HG03095 (cell line): ENCODE data around the gene DUSP7.

ENCODE experiments used
- ATAC-seq: cut with Tn5 transposase; IDR thresholded peaks from one replicate; pipeline ENCODE4 v1.9.1; 2021; ENCODE audit warnings: moderate library complexity; ENCODE audit not compliant: unreplicated experiment

Gene DUSP7

DNA sequence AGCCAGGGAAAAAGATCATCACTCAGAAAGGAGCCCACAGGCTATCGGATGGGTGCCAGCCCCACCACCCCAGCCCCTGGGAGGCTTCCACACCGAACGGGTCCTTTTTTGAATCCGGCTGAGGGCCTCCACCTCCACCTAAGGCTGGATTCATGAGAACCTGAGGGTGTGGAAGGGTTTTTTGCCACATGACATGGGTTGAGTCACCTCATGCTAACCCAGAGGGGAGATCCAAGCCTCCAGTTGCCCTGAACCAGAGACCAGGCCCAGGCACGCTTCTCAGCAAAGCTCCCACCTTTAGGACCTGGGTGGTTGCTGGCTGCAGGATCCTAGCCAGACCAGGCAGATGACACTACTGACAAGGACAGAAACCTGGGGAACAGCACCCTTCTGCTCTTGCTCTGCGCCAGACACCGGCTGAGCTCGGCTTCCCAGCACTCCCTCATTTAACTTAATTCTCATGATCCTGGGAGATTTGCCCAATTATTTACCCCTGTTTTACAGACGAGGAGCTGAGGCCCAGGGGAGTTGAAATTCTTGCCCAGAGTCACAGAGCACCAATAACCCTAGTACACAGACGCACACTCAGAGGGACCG lies 25.6 kb downstream of the DUSP7 start:
- ATAC-seq: no peak

DNA sequence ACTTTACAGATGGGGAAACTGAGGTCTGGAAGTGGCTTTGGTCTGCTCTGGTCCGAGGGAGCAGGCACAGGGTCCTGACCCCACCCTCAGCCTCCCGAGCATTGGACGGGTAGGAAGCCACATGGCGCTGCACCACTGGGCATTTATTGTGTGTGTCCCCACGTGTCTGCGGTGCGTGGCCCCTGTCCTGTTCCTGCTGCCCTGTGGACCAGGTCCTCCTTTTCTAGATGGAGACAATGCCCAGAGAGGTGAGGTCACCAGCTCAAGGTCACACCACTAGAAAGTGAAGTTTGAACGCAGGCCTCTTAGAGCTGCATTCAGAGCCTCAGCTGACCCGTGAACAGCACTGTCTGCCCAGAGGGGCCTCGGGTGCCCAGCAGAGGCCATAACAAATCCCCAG lies 26.8 kb downstream of the DUSP7 start:
- no peak for ATAC-seq

DNA sequence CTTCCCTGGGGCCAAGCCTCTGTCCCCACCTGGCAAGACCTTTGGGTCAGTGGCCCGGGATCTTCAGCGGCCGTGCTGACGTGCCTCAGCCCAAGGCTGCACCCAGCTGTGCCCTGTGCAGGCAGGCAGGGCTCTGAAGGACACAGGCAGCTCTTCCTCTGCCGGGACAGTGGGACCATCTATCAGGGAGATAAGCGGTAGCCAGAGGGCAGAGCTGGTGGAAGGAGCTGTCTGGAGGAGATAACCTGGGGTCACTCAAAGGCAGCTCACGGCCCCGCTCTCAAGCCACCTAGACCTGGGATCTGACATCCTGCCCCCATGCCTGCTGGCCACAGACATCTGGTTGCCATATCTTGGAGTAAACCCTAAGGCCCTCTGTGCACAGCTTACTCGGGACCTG lies 27.3 kb downstream of the DUSP7 start:
- ATAC-seq: no peak

DNA sequence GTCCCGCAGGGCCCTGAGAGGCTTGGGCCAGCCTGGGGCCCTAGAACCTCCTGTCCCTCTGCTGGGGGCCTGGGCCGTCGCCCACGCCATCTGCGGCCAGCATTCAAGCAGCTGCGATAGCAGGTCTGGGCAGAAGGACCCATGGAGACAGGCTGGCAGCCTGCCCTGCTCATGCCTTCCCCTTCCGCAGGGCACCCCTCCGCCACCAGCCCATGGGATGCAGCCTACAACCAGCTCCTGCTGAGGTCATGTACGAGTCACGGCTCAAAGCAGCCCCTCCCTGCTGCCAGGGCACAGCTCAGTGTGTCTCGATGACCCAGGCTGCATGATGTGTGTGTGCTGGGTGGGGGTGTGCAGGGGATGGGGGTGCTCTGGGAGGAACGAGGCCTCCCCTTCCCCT lies 27.8 kb downstream of the DUSP7 start:
- ATAC-seq: no peak

DNA sequence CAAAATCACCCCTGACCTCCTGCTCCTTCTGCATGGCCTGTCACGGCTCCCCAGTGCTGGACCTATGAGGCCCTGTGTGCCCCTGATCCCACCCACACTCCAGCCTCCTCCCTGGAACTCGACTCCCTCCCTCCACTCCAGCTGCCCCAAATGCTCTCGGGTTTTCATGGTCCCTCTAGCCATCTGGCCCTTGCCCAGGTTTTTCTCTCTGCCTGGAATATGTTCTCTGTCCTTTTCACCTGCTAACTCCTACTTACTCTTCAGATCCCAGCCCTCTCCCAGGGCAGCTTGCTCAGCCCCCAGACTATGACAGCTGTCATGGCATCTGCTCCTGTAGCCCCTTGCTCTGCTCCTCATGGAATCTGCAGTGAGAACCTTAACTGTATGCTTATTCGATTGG lies 30.3 kb downstream of the DUSP7 start:
- ATAC-seq: no peak

DNA sequence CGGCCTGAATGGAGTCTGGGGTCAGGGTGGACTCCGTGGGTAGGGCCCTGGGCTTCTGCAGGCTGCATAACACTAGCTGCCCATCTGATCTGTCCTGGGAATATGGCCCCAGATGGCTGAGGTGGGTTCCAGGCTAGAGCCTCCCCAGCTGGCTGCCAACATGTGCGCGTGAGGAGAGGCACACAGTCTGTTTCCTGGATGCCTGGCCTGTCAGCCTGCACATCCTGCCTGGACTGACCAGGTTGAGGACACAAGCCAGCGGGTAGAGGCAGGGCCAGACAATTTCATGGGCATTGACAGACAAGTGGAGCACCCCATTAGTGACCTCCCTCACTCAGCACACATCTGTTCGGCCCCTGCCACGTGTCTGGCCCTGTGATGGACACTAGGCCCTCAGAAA lies 30.9 kb downstream of the DUSP7 start:
- ATAC-seq: no peak

DNA sequence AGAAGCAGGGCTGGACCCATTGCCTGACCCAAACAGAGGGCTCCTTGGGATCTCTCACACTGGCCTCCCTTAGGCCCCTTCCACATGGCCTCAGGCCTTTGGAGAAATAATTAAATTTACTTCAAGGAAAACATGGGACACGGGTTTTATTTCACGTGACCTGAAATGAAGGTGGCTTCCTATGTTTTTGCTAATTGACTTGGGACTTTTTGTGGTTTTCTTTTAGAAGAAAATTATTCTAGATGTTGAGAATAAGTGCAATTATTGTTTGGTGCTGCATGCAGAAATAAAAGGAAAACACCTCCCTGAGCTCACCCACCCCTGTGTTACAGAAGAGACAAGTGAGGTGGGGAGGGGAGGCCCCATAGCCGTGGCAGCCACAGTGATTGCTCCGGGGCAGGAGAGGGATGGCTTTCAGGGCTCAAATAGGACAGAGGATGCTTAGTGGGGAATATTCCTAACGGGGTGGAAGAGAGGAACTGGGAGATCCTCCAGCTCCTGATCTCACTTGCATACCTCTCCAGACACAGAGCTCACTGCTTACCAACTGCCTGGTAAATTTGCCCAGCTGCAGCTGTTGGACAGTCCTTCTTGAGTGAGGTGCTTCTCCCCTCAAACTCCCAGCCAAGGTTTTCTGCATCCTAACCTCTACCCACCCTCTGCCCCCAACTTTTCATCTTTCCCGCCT lies 31.5 kb downstream of the DUSP7 start:
- no peak for ATAC-seq

DNA sequence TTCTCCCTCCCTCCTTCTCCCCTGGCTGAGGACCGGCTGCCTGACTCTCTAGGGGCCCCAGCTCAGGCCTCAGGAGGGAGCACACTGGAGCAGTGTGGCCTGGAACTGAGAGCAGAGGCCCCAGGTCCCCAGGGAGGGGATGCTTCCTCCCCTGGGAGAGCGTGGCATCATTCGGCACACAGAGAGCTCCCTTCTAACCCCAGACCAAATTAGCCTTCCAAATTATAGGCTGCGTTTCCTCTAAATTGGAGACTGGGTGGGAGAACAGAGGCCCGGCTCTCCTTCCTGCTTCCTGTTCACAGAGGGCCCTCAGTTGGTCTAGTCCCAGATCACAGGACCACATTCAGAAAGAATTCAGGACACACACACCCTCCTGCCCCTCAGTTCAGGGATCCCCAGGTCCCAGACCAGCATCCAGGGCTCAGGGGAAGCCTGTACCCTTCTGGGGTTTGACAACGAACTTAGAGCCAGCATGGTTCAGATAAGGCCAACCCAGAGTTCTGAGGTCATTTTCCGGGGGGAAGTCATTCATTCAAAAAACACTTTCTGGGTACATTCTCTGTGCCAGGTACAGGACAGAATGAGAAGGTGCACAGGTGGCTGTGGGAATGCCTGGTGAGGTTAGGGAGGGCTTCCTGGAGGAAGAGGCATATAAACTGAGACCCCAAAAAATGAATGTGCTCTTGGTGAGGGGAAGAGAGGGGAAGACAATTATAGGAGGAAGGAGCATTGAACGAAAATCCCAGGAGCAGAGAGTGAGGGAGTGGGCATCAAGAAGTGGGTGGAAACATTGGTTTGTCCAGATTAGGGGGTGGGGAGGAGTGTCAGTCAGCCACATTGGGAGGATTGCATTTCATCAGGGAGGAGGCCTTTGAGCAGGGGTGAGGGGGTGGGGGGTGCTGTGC lies 32.3 kb downstream of the DUSP7 start:
- ATAC-seq: peak; percentile 57

DNA sequence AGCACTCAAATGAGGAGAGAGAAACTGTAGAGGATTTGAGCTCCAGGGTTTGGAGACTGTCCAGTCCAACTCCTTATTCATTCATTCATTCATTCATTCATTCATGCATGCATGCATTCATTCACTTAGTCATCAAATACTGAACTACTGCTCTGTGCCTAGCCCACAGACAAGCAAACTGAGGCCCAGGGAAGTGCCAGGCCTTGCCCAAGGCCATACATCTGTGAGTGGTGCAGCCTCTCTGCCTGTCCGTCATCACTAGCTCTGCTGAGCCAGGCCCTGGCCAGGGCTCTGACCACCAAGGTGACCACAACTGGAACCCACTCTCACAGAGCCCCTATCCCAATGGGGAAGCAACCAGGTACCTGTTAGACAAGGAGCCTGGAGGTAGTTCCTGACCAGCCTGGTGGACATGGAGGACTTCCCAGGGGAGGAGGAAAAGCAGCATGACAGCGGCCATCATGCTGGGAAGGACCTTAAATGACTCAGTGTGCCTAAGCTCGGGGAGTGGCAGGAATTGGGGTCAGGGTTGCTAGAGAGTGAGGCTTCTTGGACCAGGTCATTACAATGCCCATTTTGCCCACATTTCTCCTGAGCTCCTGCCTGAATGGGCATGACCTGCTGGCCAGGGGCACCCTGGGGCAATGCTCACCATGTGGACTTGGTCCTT lies 33.1 kb downstream of the DUSP7 start:
- ATAC-seq: no peak

DNA sequence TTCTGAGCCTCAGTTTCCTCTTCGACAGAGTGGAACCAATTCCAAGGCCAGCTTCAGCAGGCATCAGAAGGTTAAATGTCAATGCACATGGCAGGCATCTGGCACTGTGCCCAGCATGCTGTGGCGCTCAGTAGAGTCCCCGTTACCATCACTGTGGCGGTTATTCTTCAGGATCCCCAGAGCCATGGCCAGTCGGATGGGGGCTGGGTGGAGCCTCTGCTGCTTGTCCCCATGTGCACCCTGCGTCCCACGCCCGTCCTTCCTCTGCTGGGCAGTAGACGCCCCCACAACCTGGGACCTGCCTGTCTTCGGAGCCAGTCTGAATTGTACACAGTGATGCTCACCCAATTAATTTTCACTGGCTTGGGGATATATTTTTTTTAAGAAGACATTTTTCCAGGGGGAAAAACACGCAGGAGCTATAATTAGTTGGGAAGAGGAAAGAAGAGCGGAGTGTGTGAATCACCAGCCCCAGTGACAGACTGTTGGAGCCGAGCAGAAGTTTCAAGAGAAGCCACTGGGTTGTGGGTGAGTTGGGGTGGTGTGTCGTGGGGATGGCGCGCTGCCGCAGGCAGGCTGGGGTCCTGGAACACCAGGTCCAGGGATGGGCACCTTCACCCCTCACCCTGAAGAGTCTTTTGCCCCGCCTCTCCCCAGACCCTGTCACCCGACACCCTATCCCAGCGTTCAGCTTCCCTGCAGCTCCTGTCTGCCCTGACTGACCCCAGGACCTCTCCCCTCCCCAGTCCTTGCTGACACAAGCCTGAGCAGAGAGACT lies 33.9 kb downstream of the DUSP7 start:
- ATAC-seq: no peak

DNA sequence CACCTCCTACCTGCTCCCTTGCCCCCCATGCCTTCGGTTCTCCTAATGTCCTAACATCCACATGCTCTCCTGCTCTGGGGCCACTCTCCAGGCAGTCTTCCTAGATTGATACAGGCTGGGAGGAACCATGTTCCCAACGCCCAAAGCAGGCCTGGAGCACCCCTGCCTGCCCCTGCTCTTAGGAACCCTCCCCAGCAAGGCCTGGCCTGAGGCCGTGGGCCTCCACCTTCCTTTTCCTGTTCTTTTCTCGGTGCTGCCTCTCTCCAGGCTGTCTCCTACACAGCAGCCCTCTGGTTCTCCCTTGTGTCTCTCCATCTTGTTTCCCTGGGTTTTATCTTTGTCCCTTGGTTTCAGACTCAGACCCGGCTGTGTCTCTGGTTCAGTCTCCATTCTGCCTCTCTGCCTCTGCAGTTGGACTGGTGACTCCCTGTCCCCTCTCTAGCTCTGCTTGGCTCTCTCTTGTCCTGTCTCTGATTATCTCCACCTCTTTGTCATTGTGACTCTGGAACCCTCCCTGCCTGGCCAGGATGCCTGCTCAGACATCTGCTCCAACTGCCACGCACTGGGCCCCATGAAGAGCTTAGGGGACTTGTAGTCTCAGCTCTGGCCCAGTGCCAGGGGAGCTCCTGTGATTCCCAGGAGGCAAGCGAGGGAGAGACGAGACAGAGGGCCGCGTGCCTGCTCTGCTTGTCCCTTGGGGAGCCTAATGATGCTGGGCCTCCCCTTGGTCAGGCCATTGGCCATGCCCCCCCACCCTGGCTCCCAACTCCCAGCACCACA lies 34.7 kb downstream of the DUSP7 start:
- no peak for ATAC-seq

DNA sequence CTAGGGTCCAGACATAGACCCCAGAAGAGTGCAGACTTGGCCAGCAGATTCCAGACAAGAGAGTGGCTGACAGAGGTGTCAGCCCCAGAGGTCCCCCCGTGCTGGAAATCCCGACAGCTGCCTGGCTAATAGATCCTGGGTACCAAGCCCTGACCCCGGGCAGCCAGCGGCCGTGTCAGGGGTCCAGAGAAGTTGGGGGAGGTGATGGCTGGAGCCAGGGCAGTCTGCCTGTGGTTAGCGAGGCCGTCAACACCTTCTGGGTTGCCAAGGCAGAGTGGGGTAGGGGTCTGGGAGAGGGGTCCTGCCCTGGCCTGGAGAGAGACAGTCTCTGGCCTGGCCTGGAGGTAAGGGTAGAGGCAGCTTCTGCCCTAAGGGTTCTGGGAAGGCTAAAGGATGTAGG lies 35.6 kb downstream of the DUSP7 start:
- ATAC-seq: no peak

DNA sequence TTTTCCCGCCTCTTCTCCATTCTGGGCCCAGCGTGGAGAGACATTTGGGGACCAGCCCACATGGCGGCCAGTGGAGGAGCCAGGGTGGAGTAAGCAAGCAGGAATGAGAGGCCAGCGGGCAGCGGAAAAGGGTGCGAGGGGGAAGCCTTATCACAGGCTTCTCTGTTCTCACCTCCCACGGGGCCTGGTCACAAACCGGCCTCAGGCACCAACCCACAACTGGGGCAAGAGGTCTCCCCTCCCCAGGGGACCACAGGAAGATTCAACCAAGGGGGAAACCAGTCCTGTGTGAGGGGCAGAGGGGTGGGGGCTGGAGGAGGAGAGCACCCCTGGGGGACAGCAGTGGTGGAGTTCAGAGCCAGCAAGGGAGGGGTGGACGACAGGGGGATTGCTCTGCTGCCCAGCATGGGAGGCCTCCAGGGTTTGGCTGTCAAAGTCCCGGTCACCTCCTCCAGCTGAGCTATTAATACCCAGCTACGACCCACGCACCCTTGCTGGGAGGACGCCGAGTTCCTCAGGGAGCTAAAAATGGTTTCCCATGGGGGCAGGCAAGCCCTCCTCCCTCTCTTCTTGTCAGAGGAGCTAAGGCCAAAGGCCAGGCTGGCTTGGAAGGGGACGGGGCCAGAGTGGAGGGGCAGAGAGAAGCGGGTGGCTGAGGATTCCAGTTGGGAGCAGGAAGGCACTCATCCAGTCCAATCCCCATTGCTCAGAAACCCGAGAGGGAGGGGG lies 36.9 kb downstream of the DUSP7 start:
- no peak for ATAC-seq

DNA sequence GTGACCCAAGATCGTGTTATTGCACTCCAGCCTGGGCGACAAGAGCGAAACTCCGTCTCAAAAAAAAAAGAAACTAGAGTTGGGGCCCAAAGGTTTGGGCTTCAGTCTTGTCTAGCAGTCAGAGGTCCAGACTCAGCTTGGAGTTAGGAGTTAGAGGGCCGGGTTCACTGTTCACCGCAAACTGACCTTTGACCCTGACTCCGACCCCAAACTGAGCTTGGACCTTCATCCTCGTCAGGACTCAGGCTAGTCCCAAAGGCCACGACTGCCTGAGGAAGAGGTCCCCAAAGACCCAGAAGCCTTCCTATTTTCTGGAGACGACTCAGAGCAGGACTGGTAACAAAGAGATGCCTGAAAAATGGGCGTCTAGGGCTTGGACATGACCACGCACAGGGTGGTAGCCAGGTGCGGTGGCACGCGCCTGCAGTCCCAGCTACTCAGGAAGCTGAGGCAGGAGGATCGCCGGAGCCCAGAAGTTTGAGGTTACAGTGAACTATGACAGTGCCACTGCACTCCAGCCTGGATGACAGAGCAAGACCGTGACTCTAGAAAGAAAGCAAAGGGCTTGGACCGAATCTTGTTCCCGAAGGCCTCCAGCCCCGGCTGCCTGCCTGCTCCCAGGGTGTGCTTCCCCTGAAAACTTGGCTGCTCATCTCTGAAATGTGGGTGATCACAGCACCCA lies 37.9 kb downstream of the DUSP7 start:
- no peak for ATAC-seq

DNA sequence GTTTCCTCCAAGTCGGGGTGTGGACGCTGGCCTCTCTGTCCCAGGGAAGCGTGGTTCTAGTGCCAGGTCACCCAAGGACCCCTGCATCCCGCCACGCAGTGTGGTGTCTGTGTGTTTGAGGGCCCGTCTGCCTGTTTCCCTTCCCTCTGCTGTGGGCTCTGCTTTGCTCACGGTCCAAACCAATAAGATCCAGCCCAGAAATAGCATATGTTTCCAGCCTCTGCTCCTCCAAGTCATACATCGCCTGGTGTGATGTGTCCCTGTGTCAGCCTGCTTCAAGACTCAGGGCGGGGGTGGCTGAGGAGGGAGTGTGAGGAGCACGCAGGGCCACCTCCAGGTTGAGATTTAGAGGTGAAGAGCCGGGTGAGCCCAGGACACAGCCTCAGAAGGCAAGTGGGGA lies 38.8 kb downstream of the DUSP7 start:
- ATAC-seq: no peak

DNA sequence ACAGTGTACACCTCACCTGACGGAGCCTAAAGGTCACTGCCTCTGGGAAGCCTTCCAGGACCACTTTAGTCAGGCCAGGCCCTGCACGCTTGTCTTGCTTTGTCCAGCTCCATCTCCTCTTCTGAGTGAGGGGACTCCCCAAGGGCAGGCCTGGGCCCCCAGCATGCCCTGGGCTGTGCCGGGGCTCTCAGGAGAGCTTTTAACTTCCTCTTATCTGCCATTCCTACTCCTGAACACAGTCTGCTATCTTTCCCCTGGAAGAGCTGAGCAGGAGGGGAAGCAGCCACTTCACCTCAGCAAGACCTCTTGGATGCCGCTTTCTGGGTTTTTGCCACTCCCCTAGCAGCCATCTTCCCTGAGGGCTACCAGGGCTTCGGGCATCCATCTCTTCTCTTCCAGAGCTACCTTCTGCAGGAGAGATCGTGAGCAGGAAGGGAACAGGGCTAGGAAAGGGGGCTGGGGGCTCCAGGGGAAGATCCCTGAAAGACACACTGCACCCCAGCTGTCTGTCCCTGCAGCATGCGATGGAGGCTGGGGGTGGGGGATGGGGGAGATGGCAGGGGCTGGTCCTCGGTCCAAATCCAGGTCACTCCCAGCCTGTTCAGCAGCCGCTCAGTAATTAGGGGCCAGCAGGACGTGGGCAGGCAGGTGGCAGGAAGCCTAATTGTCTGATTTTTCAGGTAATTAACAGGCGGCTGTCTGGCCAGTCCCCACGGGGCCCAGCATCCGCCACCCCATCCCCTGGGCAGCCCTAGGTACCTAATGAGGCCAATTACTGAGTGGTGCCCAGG lies 40.7 kb downstream of the DUSP7 start:
- ATAC-seq: no peak

DNA sequence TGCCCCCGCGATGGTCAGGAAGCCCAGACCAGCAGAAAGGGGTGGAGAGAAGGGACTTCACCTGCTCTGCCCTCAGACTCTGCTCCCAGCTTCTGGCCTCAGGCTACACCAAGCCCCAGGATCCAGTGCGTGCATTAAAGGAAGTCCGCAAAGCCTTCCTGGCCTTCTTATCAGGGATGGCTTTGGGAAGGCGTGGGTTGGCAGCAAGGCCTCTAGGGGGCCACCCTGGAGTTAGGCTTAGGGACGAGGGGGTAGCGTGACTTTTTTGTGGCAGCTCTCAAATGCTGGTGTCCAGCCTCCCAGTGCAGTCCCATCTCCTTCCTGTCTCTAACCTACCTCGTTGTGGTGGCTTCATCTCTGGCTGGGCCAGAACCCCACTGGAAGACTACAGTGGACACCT lies 41.8 kb downstream of the DUSP7 start:
- no peak for ATAC-seq
